ENCODE measurements around the gene RDX.

DNA sequence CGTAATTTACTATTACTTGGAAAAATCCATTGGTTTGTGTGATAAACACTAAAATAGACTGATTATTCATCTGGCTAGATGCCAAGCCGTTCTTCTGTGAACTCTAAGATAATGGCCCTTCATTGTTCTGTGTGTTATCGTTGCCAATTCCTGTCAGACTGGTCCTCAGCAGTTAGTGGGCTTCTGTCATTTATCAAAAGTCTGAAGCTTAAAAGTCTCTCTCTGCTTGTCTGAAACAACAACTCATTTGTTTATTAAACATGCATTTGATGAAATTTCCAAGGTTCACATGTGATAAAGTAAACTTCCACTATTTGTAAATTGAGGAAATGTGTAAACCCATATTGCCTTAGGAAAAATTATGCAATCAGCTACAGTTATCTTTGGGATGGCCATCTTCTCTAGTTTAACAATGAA, 21.1 kb upstream of the RDX start:
- TF ChIP-seq, protein P1, sequence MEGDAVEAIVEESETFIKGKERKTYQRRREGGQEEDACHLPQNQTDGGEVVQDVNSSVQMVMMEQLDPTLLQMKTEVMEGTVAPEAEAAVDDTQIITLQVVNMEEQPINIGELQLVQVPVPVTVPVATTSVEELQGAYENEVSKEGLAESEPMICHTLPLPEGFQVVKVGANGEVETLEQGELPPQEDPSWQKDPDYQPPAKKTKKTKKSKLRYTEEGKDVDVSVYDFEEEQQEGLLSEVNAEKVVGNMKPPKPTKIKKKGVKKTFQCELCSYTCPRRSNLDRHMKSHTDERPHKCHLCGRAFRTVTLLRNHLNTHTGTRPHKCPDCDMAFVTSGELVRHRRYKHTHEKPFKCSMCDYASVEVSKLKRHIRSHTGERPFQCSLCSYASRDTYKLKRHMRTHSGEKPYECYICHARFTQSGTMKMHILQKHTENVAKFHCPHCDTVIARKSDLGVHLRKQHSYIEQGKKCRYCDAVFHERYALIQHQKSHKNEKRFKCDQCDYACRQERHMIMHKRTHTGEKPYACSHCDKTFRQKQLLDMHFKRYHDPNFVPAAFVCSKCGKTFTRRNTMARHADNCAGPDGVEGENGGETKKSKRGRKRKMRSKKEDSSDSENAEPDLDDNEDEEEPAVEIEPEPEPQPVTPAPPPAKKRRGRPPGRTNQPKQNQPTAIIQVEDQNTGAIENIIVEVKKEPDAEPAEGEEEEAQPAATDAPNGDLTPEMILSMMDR (conservative IDR thresholded peaks at IDR 0.05): no peak
- TF ChIP-seq EZH2 (IDR thresholded peaks at IDR 0.05; ENCODE audit: low read depth): no peak

Measured in PC-9 (cell line).